WTC11 (cell line): ENCODE data around the gene NRXN3.

ENCODE experiments used
- CREM ChIP-seq: sonication (generic); formaldehyde crosslinking; IDR thresholded peaks from 2 replicates; pipeline ENCODE4 v1.8.1; 2022; ENCODE audit warnings: mild to moderate bottlenecking, missing genetic modification reagents, moderate library complexity
- CTCF ChIP-seq: fragments of 200-600 bp; IDR thresholded peaks from 2 replicates; pipeline ENCODE4 v1.8.0; 2022; ENCODE audit warnings: antibody characterized with exemption
- E2F1 ChIP-seq: sonication (generic); formaldehyde crosslinking; IDR thresholded peaks from 2 replicates; pipeline ENCODE4 v1.8.0; 2022; ENCODE audit warnings: mild to moderate bottlenecking, missing genetic modification reagents
- ESRRA ChIP-seq: sonication (generic); formaldehyde crosslinking; IDR thresholded peaks from 2 replicates; pipeline ENCODE4 v1.8.1; 2022; ENCODE audit warnings: mild to moderate bottlenecking, missing genetic modification reagents, borderline replicate concordance
- NR2C2 ChIP-seq: sonication (generic); formaldehyde crosslinking; IDR thresholded peaks from 2 replicates; pipeline ENCODE4 v1.8.0; 2022; ENCODE audit warnings: mild to moderate bottlenecking, missing genetic modification reagents
- OVOL2 ChIP-seq: fragments of 250-450 bp; sonication (Bioruptor Pico); IDR thresholded peaks from 2 replicates; pipeline ENCODE4 v1.9.0; 2021; ENCODE audit warnings: mild to moderate bottlenecking, borderline replicate concordance
- PREB ChIP-seq: sonication (generic); formaldehyde crosslinking; IDR thresholded peaks from 2 replicates; pipeline ENCODE4 v1.8.1; 2022; ENCODE audit warnings: mild to moderate bottlenecking, missing genetic modification reagents, moderate library complexity, borderline replicate concordance
- SP1 ChIP-seq: sonication (generic); formaldehyde crosslinking; conservative IDR thresholded peaks from 2 replicates; pipeline ENCODE4 v1.8.1; 2022; ENCODE audit warnings: missing genetic modification reagents
- ZBTB21 ChIP-seq: sonication (generic); formaldehyde crosslinking; IDR thresholded peaks from 2 replicates; pipeline ENCODE4 v1.8.1; 2023; ENCODE audit warnings: mild to moderate bottlenecking, missing genetic modification reagents, borderline replicate concordance

GRCh38 chr14:79916281-79916680 is 1746.1 kb downstream of the NRXN3 start:
- TF ChIP-seq CTCF (no peak), E2F1 (CRISPR knock-in tag) (no peak), OVOL2 (CRISPR knock-in tag) (no peak), CREM (no peak), NR2C2 (CRISPR knock-in tag) (no peak), ZBTB21 (no peak), PREB (CRISPR knock-in tag) (no peak), ESRRA (CRISPR knock-in tag) (no peak), SP1 (no peak)
